A673 (cell line): ENCODE measurements around the gene NKX1-1. TPM values are rescaled to one million over a fixed set of nuclear protein-coding genes. Genes with fewer than 3 reads are reported as not detected.
"Not testable (repeated sequence)": the region's sequence is repeated elsewhere in the genome, so short reads cannot be mapped to it uniquely, and the experiment has no call there.

ENCODE experiments used
- BruUV-seq: library from RNA; stranded (reverse); fragments of 400-500 nt; replicated peaks from 2 replicates; lab custom pipeline; 2021; lab: Mats Ljungman, UMichigan
- CTCF ChIA-PET: fragments of 300-600 bp; sonication (Branson Sonifier 250); formaldehyde crosslinking; loops from one replicate; lab custom pipeline; 2022; ENCODE audit warnings: antibody characterized with exemption; lab: Charles Lee
- POLR2A ChIA-PET: fragments of 300-600 bp; sonication (Branson Sonifier 250); formaldehyde crosslinking; loops from one replicate; lab custom pipeline; 2022; ENCODE audit warnings: antibody characterized with exemption; ENCODE audit not compliant: low non-redundant PET; lab: Charles Lee
- DNase-seq: peaks from one replicate; pipeline ENCODE4 v3.0.0-alpha.2; 2015; ENCODE audit warnings: low spot score
- H3K27ac ChIP-seq: fragments of 200-600 bp; sonication (generic); 2 replicates; pipeline ENCODE4 v1.5.1; 2016; ENCODE audit warnings: mixed run types, low read depth, mild to moderate bottlenecking, mixed read lengths, antibody characterized with exemption, low read length; ENCODE audit not compliant: poor library complexity, severe bottlenecking
- H3K27me3 ChIP-seq: fragments of 200-600 bp; sonication (generic); replicated peaks from 2 replicates; pipeline ENCODE4 v1.6.1; 2017; ENCODE audit warnings: mixed run types, low read depth, mild to moderate bottlenecking, mixed read lengths, antibody characterized with exemption, low read length; ENCODE audit not compliant: insufficient read depth, poor library complexity
- H3K36me3 ChIP-seq: fragments of 200-600 bp; sonication (generic); 2 replicates; pipeline ENCODE4 v1.6.1; 2016; ENCODE audit warnings: mixed run types, mild to moderate bottlenecking, mixed read lengths, antibody characterized with exemption, low read length; ENCODE audit not compliant: insufficient read depth, poor library complexity, severe bottlenecking
- H3K4me1 ChIP-seq: fragments of 200-600 bp; sonication (generic); 2 replicates; pipeline ENCODE4 v1.6.1; 2017; ENCODE audit warnings: mixed run types, mild to moderate bottlenecking, mixed read lengths, antibody characterized with exemption, low read length; ENCODE audit not compliant: insufficient read depth, poor library complexity, severe bottlenecking
- H3K4me3 ChIP-seq: fragments of 200-600 bp; sonication (generic); 2 replicates; pipeline ENCODE4 v1.5.1; 2016; ENCODE audit warnings: low read depth, mixed run types, mild to moderate bottlenecking, mixed read lengths, low read length; ENCODE audit not compliant: poor library complexity, severe bottlenecking
- H3K9me3 ChIP-seq: fragments of 200-600 bp; sonication (generic); 2 replicates; pipeline ENCODE4 v1.6.1; 2016; ENCODE audit warnings: mixed run types, low read depth, mild to moderate bottlenecking, mixed read lengths, antibody characterized with exemption, low read length; ENCODE audit not compliant: poor library complexity, severe bottlenecking
- EZH2 ChIP-seq: fragments of 200-600 bp; sonication (generic); IDR thresholded peaks from 2 replicates; pipeline ENCODE4 v1.6.1; 2017; ENCODE audit warnings: borderline replicate concordance, low read depth, mild to moderate bottlenecking, mixed read lengths, antibody characterized with exemption, low read length; ENCODE audit not compliant: poor library complexity, severe bottlenecking
- intact Hi-C: fragments of 100-400 bp; cut with micrococcal nuclease; formaldehyde crosslinking; loops from one replicate; pipeline ENCODE4 v1.10.0; 2022; ENCODE audit not compliant: unreplicated experiment
- total RNA-seq: library from RNA; stranded (reverse); gene quantifications from 2 replicates; pipeline ENCODE4 v1.2.3, GENCODE V29; 2021
- TF ChIP-seq, protein P1 (sequence below): fragments of 300-800, 200-600 bp; sonication (generic); conservative IDR thresholded peaks from 2 replicates; pipeline ENCODE4 v1.5.1; 2017; ENCODE audit warnings: low read depth, mild to moderate bottlenecking, antibody characterized with exemption, low read length, moderate library complexity, mixed read lengths

NKX1-1 gene
- total RNA-seq, 1 experiment from 2014 or later, result not detected

DNA sequence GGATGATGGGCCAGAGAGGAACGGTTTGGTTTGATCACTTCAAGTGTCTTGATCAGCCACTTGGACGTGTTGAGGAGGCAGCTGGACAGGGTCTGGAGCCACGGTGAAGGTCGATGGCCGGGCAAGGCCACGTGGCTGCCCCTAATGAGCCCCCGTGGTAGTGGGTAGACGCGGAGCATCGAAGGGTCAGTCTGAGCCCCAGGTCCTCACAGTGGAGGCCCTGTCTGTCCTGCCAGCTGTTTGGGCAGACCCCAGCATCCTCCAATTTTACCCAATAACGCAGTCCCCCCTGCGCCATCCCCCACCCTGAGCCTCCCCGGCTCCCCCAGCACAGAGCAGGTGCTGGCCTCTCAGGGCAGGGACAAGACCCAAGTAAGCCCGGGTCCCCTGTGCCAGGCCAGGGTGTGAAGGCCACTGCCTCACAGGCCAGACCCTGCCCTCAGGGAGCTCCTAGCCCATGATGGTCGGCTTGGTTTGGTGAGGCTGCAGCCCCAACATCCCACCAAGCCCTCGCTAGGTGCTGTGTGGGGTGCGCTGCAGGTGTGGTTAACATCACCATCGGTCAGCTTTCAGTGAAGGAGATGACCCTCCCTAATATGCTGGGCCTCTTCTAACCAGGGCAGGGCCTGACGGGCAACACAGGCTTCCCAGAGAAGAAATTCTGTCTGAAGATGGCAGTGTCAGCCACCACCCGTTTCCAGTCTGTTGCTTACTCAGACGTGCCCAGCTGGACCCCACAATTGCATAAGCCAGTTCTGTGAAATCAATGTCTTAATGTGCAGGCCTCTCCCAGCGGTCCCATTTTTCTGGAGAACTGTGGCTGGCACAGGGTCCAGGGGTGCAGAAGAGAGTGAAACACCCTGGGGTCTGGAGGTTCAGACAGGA is 40.5 kb upstream of the NKX1-1 start:
- H3K27ac ChIP-seq, result no peak overlapping the region
- intact Hi-C loops, result no loop called here
- TF ChIP-seq, protein P1, sequence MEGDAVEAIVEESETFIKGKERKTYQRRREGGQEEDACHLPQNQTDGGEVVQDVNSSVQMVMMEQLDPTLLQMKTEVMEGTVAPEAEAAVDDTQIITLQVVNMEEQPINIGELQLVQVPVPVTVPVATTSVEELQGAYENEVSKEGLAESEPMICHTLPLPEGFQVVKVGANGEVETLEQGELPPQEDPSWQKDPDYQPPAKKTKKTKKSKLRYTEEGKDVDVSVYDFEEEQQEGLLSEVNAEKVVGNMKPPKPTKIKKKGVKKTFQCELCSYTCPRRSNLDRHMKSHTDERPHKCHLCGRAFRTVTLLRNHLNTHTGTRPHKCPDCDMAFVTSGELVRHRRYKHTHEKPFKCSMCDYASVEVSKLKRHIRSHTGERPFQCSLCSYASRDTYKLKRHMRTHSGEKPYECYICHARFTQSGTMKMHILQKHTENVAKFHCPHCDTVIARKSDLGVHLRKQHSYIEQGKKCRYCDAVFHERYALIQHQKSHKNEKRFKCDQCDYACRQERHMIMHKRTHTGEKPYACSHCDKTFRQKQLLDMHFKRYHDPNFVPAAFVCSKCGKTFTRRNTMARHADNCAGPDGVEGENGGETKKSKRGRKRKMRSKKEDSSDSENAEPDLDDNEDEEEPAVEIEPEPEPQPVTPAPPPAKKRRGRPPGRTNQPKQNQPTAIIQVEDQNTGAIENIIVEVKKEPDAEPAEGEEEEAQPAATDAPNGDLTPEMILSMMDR, result no peak
- no peak for TF ChIP-seq EZH2
- no TSS peak for BruUV-seq
- H3K27me3 ChIP-seq, result peaks cover 16% of the 10 kb centered on the region
- ChIA-PET POLR2A (no interaction called here), CTCF (interaction anchor here (0.6 kb wide), 1 partner anchor 35 kb away, joined by 4 read pairs; no protein-coding TSS in a partner anchor)
- H3K4me1 ChIP-seq, result no peaks in the 10 kb centered on the region
- H3K36me3 ChIP-seq, result no peaks in the 10 kb centered on the region
- no peaks in the 10 kb centered on the region for H3K9me3 ChIP-seq
- H3K4me3 ChIP-seq, result no peak overlapping the region
- DNase-seq, result no peak

DNA sequence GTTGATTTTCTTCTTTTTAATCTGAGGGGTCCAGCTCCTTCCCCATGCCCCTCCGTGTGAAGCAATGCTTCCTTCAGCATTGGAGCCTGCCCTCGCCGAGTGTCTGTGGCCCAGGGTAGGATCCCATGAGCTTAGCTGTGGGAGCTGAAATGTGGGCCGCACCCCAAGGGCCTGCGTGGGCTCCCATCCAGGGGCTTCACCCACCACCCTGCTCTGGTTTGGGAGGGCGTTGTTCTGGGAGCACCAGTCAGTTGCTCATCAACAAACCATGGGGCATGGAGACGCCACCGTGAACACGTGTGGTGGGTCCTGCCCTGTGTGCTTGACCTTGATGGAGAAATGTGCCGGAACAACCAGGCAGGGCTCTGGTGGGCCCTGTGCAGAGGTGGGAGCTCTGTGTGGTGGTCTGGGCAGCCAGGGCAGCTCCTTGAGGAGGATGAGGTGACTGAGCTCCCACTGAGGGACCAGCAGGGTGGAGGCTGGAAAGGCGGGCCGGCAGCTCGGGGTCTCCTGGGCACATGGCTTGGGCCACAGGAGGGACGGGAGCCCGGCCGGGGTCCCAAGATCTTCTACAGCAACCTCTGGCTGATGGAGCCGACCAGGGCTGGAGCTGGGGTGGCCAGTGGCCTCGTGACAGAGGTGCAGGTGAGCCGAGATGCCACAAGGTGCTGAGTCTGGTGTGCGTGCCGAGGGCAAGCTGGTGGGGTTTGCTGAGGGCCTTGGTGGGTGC is 39.6 kb upstream of the NKX1-1 start:
- TF ChIP-seq, protein P1, result no peak
- TF ChIP-seq EZH2, result no peak
- no TSS peak for BruUV-seq
- H3K9me3 ChIP-seq, result no peaks in the 10 kb centered on the region
- H3K27me3 ChIP-seq, result peaks cover 16% of the 10 kb centered on the region
- H3K27ac ChIP-seq, result no peak overlapping the region
- no peak for DNase-seq
- ChIA-PET CTCF (no interaction called here), POLR2A (no interaction called here)
- no peaks in the 10 kb centered on the region for H3K4me1 ChIP-seq
- intact Hi-C loops, result no loop called here
- no peaks in the 10 kb centered on the region for H3K36me3 ChIP-seq
- H3K4me3 ChIP-seq, result no peak overlapping the region

DNA sequence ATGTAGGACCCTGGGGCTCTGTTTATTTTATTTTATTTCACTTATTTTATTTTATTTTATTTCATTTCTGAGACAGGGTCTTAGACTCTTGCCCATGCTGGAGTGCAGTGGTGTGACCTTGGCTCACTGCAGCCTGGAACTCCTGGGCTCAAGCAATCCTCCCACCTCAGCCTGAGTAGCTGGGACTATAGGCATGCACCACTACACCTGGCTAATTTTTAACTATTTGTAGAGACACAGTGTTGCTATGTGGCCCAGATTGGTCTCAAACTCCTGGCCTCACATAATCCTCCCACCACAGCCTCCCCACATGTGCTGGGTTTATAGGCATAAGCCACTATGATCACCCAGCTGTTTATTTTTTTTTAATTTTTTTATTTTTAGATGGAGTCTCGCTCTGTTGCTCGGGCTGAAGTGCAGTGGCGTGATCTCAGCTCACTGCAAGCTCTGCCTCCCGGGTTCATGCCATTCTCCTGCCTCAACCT is 37.5 kb upstream of the NKX1-1 start:
- CTCF ChIA-PET, result interaction anchor here (0.6 kb wide), 1 partner anchor 28 kb away, joined by 11 read pairs; no protein-coding TSS in a partner anchor

More for the DNA sequence above, 37.5 kb upstream of the NKX1-1 start:
- DNase-seq, H3K36me3 ChIP-seq, H3K4me1 ChIP-seq, H3K4me3 ChIP-seq, intact Hi-C loops, H3K9me3 ChIP-seq, POLR2A ChIA-PET, H3K27ac ChIP-seq, BruUV-seq: not testable (repeated sequence)
- peaks cover 11% of the 10 kb centered on the region for H3K27me3 ChIP-seq
